ENCODE measurements around the gene KCNMA1.

GRCh38 chr10:77675347-77675746, 37.7 kb upstream of the KCNMA1 start:
- TF ChIP-seq CTCF (IDR thresholded peaks at IDR 0.05) (no peak), POLR2A (IDR thresholded peaks at IDR 0.05) (no peak)
